GM18517 (cell line): ENCODE results near the gene FKBP11.
"Not testable (repeated sequence)": the region's sequence is repeated elsewhere in the genome, so short reads cannot be mapped to it uniquely, and the experiment has no call there.

ENCODE experiments used
- ATAC-seq: cut with Tn5 transposase; IDR thresholded peaks from one replicate; pipeline ENCODE4 v1.9.1; 2021; ENCODE audit warnings: mild to moderate bottlenecking, moderate library complexity; ENCODE audit not compliant: unreplicated experiment

The FKBP11 gene

DNA sequence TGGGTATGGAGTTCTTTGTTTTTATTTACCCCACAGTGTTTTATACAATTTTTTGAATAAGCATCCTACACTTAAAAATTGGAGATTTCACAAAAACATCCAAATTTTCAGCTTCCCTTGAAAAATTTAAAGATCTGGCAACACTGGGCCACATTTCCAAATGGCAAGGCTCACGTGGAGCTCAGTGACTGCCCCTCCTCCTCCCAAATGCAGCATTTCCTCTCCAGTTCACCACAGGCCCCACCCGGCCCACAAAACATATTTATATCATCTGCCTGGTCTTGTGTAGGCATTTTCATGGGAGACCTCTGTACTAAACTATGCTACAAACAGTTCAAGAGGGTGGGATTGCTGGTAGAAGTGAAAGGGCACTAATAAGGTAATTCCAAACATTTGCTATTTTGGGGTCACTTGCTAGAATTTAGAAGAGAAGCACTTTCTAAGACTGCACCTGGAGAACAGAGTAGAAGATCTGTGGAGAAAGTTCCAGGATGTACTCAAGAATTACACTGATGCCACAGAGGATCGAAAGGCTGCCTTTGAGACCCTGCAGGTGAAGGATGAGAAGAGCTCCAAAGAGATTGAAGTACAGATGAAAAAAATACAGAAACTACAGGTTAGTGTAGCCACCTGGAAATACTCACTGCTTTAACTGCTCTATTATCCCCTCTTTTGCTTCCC lies 7.3 kb downstream of the FKBP11 start:
- ATAC-seq: no peak

DNA sequence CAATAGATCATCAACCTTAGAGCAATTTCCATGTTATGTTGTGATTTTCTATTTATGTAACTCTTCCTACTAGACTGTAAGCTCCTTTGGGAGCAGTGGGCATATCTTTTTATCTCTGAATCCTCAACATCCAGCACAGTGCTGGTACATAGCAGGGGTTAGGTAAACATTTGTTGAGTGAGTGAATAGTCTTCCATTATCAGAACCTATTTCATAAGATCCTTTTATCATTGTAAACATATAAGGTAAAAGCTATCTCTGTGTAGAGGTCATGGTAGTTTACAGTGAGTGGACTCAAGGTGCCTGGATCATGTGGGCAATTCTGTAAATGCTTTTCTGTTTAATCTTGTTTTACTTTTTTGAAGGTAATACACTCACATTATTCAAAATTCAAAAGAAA lies 15.1 kb downstream of the FKBP11 start:
- ATAC-seq: no peak

DNA sequence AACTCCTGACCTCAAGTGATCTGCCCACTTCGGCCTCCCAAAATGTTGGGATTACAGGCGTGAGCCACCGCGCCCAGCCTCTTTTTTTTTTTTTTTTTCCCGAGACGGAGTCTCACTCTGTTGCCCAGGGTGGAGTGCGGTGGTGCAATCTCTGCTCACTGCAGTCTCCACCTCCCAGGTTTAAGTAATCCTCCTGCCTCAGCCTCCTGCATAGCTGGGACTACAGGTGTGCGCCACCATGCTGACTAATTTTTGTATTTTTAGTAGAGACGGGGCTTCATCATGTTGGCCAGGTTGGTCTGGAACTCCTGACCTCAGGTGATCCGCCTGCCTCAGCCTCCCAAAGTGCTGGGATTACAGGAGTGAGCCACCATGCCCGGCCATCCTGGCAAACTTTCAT lies 15.6 kb downstream of the FKBP11 start:
- ATAC-seq: not testable (repeated sequence)

DNA sequence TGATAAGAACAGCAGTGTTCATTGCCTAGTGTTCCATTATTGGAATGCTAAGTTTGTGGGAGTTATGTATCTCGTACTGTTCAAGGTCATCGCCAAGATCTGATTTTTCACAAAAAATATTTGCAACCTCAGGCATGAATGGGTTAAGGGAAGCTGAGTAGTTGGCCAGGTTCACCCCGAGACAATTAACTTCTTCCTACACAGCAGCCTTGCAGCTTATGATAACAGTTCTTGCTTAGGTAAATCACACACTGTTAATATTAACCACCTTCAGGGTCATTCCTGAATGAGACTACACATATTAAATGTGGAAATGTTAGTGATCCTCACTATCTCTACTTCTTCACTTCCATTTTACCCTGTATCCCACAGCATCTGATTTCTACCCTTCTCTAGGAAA lies 18.0 kb downstream of the FKBP11 start:
- no peak for ATAC-seq

DNA sequence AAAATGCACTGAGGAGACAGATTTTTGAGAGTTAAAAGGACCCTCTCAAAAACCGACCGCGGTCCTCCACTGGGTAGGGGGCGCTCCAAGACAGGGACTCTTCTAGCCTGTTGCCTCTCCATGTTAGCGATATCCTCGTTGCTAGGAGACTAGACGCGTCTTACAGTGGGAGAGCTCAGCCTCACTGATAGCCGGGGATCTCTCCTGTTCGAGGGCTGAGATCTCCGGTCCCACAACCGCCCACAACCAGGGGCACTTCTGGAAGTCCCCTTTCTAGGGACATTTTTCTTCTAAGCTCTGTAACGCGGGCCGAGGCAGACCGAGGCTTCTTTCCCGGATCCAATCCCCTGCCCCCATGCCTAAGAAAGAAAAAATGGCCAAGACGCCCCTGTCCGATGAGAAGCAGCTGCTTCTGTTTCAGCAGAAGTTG lies 21.3 kb downstream of the FKBP11 start:
- peak; percentile 84 for ATAC-seq

GRCh38 chr12:48903363-48903981 lies 21.8 kb downstream of the FKBP11 start:
- peak; percentile 20 for ATAC-seq

GRCh38 chr12:48901278-48901677 lies 24.0 kb downstream of the FKBP11 start:
- no peak for ATAC-seq

- no peak for ATAC-seq
These were observed 25.6 kb downstream of the FKBP11 start for GRCh38 chr12:48899651-48900050.

DNA sequence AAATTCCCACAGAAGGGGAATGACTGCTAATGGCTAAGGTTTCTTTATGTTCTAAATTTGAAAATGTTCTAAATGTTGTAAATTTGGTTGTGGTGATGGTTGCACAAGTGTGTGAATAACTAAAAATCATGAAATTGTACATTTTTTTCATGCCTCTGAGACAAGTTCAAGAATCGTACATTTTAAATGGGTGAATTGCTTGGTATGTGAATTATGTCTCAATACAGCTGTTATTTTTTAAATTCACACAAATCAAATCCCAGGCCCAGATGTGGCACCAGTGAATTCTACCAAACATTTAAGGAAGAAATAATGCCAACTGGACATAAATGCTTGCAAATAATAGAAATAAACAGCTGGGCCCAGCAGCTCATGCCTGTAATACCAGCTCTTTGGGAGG lies 31.0 kb downstream of the FKBP11 start:
- no peak for ATAC-seq

GRCh38 chr12:48890657-48891418 lies 34.5 kb downstream of the FKBP11 start:
- no peak for ATAC-seq

- ATAC-seq: no peak
These were observed 35.6 kb downstream of the FKBP11 start for GRCh38 chr12:48889679-48890078.

- no peak for ATAC-seq
These were observed 41.8 kb downstream of the FKBP11 start for GRCh38 chr12:48883305-48884161.

DNA sequence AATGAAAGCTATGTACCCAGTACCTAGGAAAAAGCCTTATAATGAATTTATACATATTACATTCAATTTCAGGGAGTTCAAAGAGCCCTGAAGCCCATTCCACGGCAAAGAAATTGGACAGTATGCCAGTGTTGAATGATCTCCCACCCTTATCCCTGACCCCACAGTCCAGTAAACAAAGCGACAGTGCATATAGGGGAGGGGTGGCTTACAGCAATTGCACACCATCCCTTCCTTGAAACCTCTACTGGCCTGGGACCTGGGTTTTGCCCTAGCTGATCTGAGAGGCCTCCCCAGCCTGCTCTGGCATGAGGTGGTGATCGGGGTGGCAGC lies 42.4 kb downstream of the FKBP11 start:
- ATAC-seq: no peak

GRCh38 chr12:48882315-48882687 lies 43.0 kb downstream of the FKBP11 start:
- ATAC-seq: no peak

DNA sequence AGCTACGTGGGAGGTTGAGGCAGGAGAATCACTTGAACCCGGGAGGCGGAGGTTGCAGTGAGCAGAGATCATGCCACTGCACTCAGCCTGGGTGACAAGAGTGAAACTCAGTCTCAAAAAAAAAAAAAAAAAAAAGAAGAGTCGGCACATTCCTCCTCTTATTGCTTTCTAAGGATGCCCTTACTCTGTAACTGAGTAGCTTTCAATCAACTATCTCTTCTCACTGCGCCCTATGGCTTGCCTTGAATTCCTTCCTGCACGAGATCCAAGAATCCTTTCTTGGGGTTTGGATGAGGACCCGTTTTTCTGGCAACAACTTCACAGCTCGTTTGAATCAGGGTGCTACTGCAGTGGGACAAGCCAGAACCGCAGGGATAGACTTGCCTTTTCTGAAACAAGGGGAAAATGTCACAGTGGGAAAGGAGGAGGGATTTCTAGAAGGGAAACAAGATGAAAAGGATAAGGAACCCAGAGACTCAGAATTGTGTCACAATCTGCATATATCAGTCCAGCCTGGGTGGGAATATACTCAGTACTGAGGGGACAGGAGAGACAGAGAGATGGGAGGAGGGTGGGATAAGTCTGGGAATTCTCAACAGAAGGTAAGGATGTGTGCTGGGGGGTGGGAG lies 43.5 kb downstream of the FKBP11 start:
- no peak for ATAC-seq

GRCh38 chr12:48880647-48881046 lies 44.6 kb downstream of the FKBP11 start:
- ATAC-seq: no peak

- no peak for ATAC-seq
These were observed 46.7 kb downstream of the FKBP11 start for GRCh38 chr12:48878548-48878947.

DNA sequence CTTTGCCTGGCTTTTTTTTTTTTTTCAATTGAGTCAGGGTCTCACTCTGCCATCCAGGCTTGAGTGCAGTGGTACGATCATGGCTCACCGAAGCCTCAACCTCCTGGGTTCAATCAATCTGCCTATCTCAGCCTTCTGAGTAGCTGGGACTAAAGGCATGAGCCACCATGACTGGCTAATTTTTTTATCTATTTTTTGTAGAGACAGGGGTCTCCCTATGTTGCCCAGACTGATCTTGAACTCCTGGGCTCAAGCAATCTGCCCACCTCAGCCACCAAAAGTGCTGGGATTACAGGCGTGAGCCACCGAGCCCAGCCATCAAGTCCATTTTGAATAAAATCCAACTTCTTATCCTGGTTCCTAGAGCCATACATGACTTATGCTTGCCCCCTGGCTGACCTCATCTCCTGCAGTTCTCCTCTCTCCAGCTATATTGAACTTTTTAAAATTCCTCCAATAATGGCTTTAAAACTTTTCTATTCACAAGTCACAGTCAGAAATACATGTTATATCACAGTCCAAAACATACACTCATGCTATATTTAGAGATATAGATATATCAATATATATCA lies 49.3 kb downstream of the FKBP11 start:
- no peak for ATAC-seq

- ATAC-seq: not testable (repeated sequence)
These were observed 51.8 kb downstream of the FKBP11 start for GRCh38 chr12:48873534-48873933.

DNA sequence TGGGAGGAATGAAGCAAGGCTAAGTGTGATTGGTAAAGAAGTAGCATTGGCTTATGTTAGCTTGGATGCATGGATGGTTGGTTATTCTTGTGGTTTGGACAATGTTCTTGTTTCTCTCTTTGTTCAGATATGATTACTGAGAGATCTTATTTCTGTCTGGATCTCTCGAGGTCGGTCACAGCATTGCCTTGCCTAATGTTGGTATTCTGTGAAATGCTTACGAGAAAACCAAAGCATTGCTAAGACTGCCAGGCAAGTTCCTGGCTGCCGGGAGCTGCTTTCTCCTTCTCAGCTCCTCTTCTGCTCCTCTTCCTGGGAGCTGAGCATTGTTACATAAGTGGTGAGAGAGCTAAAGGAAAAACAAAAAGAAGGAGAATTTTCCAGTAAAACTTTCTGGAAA lies 52.2 kb downstream of the FKBP11 start:
- no peak for ATAC-seq
